ENCODE measurements around the gene RPE65.
A peak's percentile ranks its signal among the peaks of the same experiment; 100 is the strongest.
"Not testable (repeated sequence)": the region's sequence is repeated elsewhere in the genome, so short reads cannot be mapped to it uniquely, and the experiment has no call there.

The RPE65 gene

DNA sequence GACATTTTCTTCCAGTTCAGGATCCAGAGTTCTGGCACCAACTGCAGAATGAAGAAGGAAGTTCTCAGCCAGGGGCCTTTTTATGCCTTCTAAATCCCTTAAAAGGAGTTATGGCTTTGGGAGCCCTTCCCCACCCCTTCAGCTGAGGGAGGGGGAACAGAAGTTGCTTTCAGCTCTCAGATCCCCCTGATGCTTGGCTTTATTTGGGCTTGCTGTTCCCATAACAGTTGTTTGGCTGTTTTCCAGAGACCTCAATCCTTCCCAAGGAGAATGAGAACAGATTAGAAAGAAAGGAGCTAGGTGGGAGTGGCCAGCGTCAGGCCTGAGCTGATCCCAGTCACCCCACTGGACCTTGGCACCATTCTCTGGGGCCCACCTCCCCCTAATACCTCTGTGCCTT is at the start of gene RPE65:
TSS of gene RPE65 (minus strand) at position 54 of the 400 bp plus-strand sequence. CDS start at position 5, 49 bp downstream.
- DNase-seq (ENCODE audit: low read depth in 1 of 2, low spot score in 1 of 2) = no peak

DNA sequence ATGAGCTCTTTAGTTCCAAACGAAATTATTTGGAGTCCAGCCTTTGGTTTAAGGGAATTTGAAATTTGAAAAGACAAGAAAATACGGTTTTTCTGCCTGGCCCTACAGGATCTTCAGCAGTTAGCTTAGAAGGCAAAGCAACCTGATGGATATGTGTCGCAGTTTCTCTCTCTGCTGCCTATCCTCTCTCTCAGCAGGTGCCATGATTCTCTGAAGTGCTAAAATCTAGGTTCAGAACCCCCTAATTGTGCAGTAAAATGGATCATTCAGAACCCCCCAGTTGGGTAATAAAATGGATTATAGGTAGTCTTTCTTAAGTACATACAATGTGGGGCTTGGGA is 47.6 kb upstream of the RPE65 start:
- no peak for DNase-seq (ENCODE audit: low read depth in 1 of 2, low spot score in 1 of 2)

DNA sequence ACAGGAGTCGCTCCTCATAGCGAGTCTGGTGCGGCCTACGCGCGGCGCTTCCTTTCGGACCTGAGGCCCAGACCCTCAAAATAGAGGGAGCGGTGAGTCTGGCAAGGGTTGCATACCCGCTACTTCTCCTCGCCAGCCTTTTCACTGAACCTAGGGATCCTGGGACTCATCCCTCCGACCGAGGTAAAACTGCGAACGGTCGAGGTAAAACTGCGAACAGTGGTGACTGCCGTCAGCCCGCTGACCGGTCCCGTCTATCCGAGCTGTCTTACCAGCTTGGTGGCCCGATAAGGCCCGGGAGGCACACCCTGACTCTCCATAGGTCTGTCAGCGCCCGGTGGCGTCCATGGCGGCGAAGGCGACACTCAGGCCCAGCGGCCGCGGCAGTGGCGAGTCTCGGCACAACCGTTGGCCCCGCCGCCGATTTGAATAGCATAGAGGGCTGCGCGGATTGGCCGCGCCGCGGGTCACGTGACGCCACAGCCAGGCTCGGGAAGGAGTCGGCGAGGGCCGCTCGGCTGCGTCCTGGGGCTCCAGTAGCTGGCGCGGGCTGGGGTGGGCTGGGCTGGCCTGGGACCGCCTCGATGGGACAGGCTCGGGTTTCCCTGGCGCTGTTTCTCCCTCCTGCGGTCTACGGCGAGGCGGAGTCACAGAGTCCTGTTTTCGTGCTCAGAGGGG is 47.1 kb upstream of the RPE65 start, which contains the start of gene DEPDC1:
TSS of gene DEPDC1 (minus strand) at position 403 of the 678 bp plus-strand sequence. CDS start at position 320, 83 bp downstream.
- peak; percentile 37 to 41 for DNase-seq (ENCODE audit: low read depth in 1 of 2, low spot score in 1 of 2)

DNA sequence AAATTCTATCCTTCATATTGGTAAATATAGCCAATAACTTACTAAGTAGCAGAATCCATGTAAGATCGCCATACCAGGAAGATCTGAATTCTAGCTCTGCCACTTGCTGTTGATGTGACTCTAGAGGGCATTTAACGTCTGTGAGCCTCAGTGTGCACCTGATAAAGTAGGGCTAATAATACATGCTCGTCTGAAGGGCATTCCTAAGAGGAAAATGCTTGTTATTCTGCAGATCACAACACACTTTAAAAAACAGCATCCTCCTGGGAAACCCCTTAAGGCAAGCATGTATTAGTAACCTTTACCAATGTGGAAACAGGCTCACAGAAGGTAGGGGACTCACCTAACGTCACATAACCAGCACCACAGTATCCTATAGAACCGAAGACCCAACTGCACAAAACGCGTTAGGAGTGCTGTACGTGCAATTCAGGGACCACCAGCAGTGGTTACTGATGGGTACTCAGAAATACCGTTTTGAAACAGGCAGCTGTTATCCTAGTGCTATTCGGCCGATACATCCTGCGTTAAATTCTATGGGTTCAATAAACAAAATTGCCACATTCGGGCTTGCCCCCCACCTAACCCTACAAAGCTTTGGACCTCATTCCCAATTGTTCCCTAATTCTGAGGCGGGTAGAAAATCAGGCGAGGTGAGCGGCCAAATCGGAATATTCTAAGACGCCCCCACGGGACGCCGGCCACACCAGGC is 46.4 kb upstream of the RPE65 start:
- no peak for DNase-seq (ENCODE audit: low read depth in 1 of 2, low spot score in 1 of 2)

DNA sequence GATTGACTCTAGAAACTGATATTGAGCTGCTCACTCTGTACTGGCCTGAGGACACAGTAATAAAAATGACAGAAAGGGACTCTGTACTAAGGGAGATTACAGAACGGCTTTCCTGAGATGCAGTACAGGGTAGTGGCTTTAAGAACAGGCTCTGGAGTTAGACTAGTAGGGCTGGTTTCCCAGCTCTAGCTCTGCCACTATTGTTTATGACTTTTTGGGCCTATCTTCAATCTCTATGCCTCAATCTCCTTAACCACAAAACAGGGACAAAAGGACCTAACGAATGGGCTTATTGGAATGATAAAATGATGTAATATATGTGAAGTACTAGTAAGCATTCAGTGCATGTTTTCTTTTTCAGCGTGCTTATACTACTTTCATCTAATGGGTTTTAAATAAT is 45.8 kb upstream of the RPE65 start:
- no peak for DNase-seq (ENCODE audit: low read depth in 1 of 2, low spot score in 1 of 2)

DNA sequence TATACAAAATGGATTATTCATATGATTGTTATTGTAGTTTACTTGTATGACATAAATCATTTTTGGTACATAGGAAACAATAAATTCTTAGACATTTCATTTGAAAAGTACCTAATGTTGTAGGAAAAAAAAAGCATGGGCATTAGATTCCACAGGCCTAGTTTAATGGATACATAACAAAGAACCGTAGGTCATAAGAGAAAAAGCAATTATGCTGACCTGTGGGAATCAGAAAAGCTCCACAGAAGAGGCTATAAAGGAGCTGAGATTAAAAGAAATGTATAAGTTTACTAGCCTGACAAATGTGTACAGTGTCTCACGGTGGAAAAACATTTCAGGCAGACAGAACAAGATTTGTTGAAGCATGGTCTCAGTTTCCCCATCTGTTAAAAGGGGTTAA is 43.4 kb upstream of the RPE65 start:
- no peak for DNase-seq (ENCODE audit: low read depth in 1 of 2, low spot score in 1 of 2)

DNA sequence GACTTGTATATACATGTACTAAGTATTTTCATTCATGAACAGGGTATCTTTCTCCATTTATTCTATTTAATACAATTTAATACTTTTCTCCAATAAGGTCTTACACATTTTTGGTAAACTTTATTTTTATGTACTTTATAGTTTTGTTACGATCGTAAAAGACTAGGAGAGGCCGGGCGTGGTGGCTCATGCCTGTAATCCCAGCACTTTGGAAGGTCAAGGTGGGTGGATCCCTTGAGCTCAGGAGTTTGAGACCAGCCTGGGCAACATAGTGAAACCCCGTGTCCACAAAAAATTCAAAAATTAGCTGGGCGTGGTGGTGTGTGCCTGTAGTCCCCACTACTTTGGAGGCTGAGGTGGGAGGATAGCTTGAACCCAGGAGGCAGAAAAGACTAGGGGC is 42.5 kb upstream of the RPE65 start:
- DNase-seq (ENCODE audit: low read depth in 1 of 2, low spot score in 1 of 2) = not testable (repeated sequence)

DNA sequence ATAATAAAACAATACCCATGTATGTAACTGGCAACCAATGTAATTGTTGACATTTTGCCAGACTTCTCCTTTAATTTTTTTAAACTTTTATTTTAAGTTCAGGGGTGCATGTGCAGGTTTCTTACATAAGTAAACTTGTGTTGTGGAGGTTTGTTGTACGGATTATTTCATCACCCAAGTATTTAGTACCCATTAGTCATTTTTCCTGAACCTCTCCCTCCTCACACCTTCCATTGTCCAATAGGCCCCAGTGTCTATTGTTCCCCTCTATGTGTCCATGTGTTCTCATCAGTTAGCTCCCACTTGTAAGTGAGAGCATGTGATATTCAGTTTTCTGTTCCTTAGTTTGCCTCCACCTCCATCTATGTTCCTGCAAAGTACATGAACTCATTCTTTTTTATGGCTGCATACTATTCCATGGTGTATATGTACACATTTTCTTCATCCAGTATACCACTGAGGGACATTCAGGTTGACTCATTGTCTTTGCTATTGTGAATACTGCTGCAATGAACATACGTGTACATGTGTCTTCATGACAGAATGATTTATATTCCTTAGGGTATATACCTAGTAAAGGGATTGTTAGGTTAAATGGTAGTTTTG is 40.4 kb upstream of the RPE65 start:
- DNase-seq (ENCODE audit: low read depth in 1 of 2, low spot score in 1 of 2) = no peak

DNA sequence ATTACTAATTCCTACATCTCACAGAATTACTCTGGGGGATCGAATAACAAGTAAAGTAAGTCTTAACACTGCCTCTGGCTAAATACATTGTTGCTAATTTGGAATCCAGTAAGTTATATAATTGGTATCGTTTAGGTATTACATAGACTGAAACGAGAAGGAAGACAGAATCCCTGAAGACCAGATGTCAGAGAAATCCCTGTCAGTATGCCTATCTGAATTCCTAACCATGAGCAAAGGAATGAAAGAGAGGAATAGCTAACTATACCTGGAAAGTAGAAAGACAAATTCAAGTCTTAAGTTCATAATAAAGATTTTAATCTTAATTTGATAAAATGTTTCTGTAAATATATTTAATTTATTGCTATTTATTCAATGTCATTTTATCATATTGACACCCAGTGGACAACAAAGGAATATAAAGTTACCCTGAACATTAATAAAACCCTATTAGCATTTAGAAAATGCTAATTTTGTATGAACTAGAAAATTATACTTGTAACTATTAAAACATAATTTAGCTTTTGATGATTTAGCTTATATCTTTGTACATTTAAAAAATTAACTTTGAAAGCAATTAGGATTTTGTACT is 35.8 kb upstream of the RPE65 start:
- DNase-seq (ENCODE audit: low read depth in 1 of 2, low spot score in 1 of 2) = no peak

DNA sequence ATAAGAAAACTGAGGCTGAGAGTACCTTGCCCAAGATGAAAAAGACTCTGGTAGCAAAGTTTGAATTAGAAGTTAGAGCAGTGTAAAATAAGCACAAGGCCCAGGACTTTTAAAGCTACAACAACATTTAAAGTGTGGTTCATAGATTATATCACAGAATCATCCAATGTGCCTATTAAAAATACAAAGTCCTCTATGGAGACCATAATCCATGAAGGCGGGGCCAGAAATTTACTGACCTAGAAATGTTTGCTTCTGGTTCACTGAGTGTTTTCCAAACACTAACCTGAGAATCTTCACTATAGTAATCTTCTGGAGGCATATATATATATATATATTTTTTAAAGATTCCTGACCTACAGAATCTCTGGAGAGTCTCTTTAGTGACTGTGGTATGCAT is 34.9 kb upstream of the RPE65 start:
- DNase-seq (ENCODE audit: low read depth in 1 of 2, low spot score in 1 of 2) = no peak

DNA sequence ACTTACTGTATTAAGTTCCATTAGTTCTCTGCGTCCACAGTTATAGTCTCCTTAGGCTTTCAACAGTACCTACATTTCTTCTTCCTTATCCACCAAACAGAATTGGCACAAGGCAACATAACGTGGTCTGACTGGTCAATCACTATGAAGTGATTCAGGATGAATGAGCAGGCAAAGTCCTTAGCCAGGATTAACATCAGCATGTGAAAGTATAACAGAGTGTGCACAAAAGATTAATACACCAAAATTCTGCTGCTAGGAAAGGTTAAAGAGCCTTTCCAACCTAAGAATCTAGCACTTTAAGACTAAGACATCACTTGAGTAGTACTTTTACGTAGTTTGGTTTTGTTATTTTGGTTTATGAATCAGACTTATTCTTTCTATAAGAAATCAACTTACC is 31.3 kb upstream of the RPE65 start:
- DNase-seq (ENCODE audit: low read depth in 1 of 2, low spot score in 1 of 2) = no peak

DNA sequence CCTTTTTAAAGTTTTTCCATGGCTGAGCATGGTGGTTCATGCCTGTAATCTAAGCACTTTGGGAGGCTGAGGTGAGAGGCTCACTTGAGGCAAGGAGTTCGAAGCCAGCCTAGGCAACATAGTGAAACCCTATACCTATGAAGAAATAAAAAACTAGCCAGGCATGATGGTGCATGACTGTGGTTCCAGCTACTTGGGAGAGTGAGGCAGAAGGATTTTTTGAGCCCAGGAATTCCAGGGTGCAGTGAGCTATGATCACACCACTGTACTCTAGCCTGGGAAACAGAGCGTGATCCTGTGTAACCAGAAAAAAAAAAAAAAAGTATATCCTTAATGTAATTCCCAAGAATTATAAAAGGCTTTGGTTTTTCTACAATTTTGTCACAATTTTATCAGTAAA is 29.7 kb upstream of the RPE65 start:
- no peak for DNase-seq (ENCODE audit: low read depth in 1 of 2, low spot score in 1 of 2)

DNA sequence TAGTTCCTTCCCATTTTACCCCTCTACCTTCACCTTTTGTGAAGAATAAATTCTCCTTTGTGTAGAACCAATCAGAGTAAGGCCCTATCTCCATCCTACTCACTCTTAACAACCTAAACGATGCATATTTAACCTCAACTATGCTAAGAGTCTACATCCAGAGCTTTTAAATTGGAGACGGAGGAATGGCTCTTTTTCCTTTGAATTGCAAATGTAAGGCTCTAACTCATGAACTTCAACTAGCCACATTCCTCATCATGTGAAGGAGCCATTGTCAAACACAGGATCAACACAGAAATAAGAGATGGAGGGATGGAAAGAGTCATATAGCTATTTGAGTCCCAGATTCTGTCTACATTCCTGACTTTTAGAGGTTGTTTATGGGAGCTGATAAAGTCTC is 28.9 kb upstream of the RPE65 start:
- no peak for DNase-seq (ENCODE audit: low read depth in 1 of 2, low spot score in 1 of 2)

DNA sequence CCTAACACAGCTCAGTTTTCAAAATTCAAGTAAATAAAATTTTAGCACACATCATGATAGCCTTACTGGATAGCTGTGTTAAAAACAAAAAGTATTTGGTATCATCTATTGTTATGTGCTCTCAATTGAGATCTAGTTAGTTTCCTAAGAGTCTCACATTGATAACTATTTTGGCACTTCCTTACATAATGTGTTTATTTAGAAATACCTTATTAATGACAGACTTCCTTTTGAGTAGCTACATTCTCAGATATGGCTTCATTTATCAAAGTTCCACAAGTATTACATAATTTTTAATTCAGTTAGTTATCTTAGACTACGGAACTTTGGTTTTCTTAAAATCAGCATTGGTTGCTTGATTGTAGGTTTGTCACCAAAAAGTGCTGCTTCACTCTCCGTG is 26.9 kb upstream of the RPE65 start:
- not testable (repeated sequence) for DNase-seq (ENCODE audit: low read depth in 1 of 2, low spot score in 1 of 2)

DNA sequence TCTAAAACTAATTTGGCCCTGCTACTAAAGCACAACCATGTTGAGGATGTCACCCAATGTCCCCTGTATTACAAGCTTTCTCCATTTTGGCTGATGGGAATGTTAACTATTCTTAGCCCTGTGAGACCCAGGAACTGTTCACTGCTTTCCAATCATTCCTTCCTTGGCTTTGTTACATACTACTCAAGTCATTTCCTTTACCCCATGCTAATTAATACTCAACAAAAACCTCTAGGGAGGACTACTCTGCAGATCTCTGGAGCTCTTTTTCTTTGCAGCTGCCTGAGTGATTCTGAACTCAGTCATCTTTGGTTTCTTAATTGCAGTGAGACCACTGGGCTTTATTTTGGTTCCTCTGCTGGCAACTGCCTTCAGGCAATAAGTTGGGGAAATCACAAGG is 23.3 kb upstream of the RPE65 start:
- DNase-seq (ENCODE audit: low read depth in 1 of 2, low spot score in 1 of 2) = no peak

DNA sequence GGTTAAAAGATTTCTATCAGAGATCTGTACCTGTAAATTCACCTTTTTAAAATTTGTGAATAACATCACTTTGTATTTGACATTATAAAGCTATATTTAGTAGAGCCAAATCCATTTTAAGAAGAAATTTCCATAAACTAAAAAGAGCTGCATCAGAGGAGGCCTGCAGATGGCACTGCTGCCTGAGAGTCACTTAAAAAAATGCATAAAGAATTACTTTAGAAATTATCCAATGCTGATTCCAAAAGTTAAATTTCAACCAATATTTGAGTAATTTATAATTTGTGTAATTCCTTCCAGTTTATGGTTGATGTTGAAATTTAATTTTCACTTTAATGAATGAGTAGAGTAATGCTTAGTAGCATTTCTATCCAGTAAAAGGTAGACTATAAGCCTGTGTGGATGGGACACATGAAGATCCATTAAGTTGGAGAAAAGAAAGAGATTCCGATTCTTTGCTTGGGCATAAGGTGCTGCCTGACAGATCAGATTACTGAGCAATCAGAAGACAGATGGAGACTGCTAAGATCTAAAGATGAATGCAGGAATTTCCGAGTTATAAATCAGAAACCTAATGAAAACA is 20.7 kb upstream of the RPE65 start:
- no peak for DNase-seq (ENCODE audit: low read depth in 1 of 2, low spot score in 1 of 2)

DNA sequence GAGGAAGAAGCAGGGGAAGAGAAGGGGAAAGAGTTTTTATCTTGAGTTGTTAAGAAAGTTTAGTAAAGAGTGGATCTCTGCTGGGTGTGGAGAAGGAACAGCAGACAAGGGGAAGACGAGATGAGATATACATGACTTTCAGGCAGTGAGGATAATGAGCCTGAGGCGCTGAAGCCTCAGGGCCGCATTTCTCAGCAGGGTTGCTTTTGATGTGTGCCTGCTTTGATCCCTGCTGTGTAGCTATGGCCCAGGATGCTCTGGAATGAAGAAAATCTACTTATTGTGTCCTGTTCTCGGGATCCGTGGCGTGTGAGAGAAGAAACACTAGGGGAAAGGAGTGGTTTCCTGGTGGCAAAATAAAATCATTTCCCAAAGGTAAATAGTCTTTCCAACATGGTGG is 15.1 kb upstream of the RPE65 start:
- DNase-seq (ENCODE audit: low read depth in 1 of 2, low spot score in 1 of 2) = no peak

DNA sequence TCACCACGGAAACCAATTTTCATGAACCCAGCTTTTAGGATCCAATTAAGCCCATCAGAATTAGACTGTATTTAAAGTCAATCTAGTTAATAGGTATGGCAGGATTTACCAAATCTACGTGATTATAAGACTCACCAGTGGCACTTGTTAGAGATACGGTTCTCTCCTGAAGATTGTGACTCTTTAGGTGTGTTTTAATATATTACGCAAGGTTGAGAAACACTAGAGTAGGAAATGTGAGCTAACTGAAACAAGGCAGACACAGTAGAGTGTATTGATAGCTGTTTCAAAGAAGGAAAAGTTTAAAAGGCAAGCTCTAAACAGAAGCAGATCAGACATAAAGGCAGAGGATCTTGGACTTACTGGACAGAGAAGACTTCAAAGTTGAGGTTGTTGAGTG is 11.2 kb upstream of the RPE65 start:
- no peak for DNase-seq (ENCODE audit: low read depth in 1 of 2, low spot score in 1 of 2)

DNA sequence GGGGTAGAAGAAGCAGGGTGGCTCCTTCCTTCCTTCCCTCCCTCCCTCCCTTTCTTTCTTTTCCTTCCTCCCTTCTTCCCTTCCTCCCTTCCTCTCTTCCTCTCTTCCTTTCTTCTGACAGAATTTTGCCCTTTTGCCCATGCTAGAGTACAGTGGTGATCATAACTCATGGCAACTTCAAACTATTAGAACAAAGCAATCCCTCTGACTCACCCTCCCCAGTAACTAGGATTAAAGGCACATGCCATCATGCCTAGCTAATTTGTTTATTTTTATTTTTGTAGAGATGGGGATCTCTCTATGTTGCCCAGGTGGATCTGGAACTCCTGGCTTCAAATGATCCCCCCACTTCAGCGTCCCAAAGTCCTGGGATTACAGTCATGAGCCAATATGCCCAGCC is 10.0 kb upstream of the RPE65 start:
- DNase-seq (ENCODE audit: low read depth in 1 of 2, low spot score in 1 of 2) = no peak

DNA sequence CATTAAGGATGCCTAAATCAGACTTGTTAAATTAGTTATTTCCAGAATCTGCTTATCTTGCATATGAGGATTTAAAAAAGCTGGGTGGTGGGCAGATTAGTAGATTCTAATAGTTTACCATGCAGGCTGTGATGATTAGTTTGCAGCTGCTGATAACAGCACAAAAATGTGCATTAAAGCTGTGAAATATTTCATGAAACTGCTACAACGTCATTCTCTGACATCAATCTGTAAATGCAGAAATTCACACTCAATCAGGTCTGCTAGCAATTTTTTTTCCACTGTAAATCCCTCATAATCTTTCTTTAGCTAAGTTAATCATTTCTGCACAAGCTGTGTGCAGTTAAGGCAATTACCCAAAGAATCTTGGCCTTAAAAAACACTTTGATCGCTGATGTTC is 9.3 kb upstream of the RPE65 start:
- no peak for DNase-seq (ENCODE audit: low read depth in 1 of 2, low spot score in 1 of 2)

DNA sequence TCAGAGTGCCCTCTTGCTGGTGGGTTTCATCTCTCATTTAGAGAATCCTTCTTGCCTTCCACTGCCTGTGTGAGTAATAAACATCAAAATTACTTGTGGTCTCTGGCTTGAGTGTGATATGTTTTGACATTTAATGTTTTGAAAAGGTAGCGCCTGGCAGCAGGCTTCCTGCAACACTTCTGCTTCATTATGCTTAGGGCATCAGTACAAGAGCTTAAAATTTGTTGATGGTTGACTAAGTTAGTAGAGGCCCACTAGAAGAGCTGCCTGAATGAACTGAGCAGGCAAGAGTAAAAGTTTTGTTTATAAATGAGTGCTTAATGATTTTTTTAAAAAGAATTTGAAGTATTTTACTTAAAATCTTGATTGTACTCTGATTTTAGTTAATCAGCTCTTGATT is 6.4 kb upstream of the RPE65 start:
- no peak for DNase-seq (ENCODE audit: low read depth in 1 of 2, low spot score in 1 of 2)

DNA sequence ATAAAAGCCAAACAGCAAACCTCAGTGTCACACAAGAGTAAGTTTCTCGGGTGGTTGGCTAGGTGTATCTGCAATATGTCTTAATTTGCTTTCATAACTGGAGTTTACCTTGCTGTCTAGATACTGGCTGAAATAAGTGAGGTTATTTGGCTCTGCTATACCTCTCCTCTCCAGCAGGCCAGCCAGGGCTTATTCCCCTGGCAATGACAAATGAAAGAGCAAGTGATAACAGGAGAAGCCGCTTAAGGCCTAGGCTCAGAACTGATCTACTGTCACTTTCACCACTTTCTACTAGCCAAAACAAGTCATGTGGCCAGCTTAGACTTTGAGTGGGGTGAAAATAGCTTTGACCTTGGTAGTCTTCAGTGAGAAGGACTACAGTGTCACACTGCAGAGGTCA is 4.8 kb upstream of the RPE65 start:
- DNase-seq (ENCODE audit: low read depth in 1 of 2, low spot score in 1 of 2) = no peak

Data from activated T-helper 1 cell treated with anti-CD3 and anti-CD28 coated beads, Interleukin-2, amount 50 U/mL, for 16 hours (primary cell).